HG03066 (cell line): ENCODE measurements around the gene OR7C2.

ENCODE experiments used
- ATAC-seq: cut with Tn5 transposase; IDR thresholded peaks from one replicate; pipeline ENCODE4 v1.9.1; 2021; ENCODE audit warnings: low read depth; ENCODE audit not compliant: unreplicated experiment

OR7C2 gene

DNA sequence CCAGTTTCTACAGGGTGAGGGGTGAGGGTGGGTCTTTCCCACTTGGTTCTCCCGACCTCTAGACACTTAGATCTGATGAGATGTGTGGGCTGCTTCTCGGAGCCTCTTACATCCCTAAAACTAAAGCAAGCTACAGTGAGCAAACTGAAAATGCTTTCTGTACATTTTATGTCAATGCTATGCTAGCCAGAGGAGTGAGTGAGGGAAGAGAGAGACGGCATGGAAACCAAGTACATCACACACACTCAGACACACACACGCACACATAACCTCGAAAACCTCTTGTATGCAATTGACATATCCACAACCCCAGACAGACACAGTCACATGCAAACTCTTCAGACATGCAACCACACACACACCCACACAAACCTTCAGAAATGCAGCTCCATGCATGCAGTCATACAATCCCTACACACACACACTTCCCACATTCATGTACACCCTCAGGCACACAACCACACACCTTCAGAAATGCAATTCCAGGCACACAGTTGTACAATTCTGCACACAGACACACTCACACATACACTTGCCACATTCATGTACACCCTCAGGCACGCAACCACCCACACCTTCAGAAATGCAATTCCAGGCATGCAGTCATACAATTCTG is 37.0 kb downstream of the OR7C2 start:
- ATAC-seq, result no peak

DNA sequence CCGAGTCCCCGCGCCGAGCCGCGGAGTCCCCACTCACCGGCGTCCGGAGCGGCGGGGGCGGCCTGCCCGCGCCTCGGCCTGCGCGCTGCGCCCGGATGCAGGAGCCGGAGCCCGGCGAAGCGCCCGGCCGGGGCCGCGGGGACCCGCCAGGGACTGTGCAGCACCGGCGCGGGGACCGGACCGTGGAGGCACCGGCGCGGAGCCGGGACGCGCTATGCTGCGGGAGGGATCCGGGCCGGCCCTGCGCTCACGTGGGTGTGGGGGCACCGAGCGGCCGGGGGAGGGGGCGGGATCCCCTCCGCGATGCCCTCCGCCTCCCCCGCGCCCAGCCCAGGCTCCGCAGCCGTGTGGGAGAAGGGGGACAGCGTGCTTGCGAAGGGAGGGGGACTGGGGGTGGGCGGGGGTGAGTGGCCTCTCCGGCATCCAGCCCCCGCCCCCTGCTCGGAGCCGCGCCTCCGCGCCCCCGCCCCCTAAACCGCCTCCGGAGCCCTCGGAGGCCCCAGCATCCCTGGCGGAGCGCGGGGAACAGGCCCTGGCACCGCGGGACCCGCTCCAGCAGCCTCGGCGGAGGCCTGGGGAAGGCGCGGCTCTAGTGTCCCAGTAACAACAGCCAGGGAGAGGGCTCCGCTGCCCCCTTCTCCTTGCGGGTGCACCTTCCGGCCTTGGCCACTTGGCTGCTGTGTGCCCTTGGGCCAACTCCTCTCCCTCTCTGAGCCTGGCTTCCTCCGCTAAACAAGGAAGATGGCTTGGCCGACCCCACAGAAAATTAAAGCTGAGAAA is 38.4 kb downstream of the OR7C2 start, which contains the start of gene SLC1A6:
Gene SLC1A6 (minus strand): TSS at position 389 of the 780 bp plus-strand sequence. CDS start 6,954 bp downstream, outside the sequence.
- no peak for ATAC-seq

DNA sequence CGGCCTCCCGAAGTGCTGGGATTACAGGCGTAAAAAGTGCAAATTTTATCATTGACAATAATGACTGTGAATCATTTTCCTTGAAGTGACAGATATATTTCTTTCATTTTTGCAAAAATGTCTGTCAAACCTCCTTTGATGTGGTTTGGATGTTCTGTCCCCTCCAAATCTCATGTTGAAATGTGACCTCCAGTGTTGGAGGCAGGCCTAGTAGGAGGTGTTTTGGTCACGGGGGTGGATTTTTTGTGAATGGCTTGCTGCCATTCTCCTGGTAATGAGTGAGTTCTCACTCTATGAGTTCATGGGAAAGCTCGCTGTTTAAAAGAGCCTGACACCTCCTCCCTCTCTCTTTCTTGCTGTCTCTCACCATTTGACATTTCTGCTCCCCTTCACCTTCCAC is 43.8 kb downstream of the OR7C2 start:
- no peak for ATAC-seq
